ENCODE results near the gene STXBP5. TPM values are rescaled to one million over a fixed set of nuclear protein-coding genes. Genes with fewer than 3 reads are reported as not detected.

Gene STXBP5
- total and polyA plus RNA-seq, 2 of the 13 experiments (the other 11 are each of a cell fraction or from before 2014, with no cell fraction given) = 8.8 to 19.4 TPM

- no peak for TF ChIP-seq ZUFSP (CRISPR knock-in tag; IDR thresholded peaks at IDR 0.05; ENCODE audit: borderline replicate concordance)
- TF ChIP-seq PHF21A (CRISPR knock-in tag; IDR thresholded peaks at IDR 0.05) = no peak
- no peak for TF ChIP-seq ZNF570 (CRISPR knock-in tag; IDR thresholded peaks at IDR 0.05; ENCODE audit: borderline replicate concordance)
- no peak for TF ChIP-seq ZNF326 (CRISPR knock-in tag; IDR thresholded peaks at IDR 0.05; ENCODE audit: borderline replicate concordance)
- peak; percentile 28; the same call in 1 of the 2 replicates for TF ChIP-seq SIN3A (IDR thresholded peaks at IDR 0.05; ENCODE audit: borderline replicate concordance, low read depth, low read length)
- no peak for TF ChIP-seq KDM5B (CRISPR knock-in tag; IDR thresholded peaks at IDR 0.05; ENCODE audit: borderline replicate concordance)
- TF ChIP-seq TEAD2 (CRISPR knock-in tag; IDR thresholded peaks at IDR 0.05) = no peak
- TF ChIP-seq ZNF703 (CRISPR knock-in tag; IDR thresholded peaks at IDR 0.05; ENCODE audit: borderline replicate concordance) = no peak; the same call in 1 of the 2 replicates
- peak; percentile 62; the same call in 1 of the 2 replicates for TF ChIP-seq BRF2 (CRISPR knock-in tag; IDR thresholded peaks at IDR 0.05)
- TF ChIP-seq ZNF891 (CRISPR knock-in tag; IDR thresholded peaks at IDR 0.05) = no peak
- no peak for TF ChIP-seq HNF1A (IDR thresholded peaks at IDR 0.05; ENCODE audit: low read depth)
- TF ChIP-seq HNF1A (CRISPR knock-in tag; IDR thresholded peaks at IDR 0.05; ENCODE audit: borderline replicate concordance) = no peak
- no peak for TF ChIP-seq PAF1 (CRISPR knock-in tag; IDR thresholded peaks at IDR 0.05)
- TF ChIP-seq ZNF235 (CRISPR knock-in tag; IDR thresholded peaks at IDR 0.05; ENCODE audit: borderline replicate concordance) = peak; percentile 46; the same call in 1 of the 2 replicates
- TF ChIP-seq ZMAT5 (CRISPR knock-in tag; IDR thresholded peaks at IDR 0.05; ENCODE audit: borderline replicate concordance, low read depth) = no peak
- no peak for TF ChIP-seq BHLHE40 (IDR thresholded peaks at IDR 0.05; ENCODE audit: low read length)
- no peak for TF ChIP-seq ZBTB39 (CRISPR knock-in tag; IDR thresholded peaks at IDR 0.05)
- peak; percentile 50 for TF ChIP-seq ZNF768 (CRISPR knock-in tag; IDR thresholded peaks at IDR 0.05)
- TF ChIP-seq SMARCC2 (IDR thresholded peaks at IDR 0.05) = no peak
Observed at GRCh38 chr6:147203311-147204059, 732 bp upstream of the STXBP5 start (continued).
